Neural cell (in vitro differentiated cells): ENCODE data around the gene CCNE1. TPM values are rescaled to one million over a fixed set of nuclear protein-coding genes. Genes with fewer than 3 reads are reported as not detected.

Experiments used
- H2AFZ ChIP-seq: fragments of 200-600, 300-800 bp; sonication (generic), shearing (Covaris generic); 2 replicates; pipeline ENCODE4 v1.6.0; 2014; ENCODE audit warnings: low read depth, mild to moderate bottlenecking, antibody characterized with exemption, low read length, moderate library complexity
- H3F3A ChIP-seq: fragments of 200-600 bp; shearing (Covaris generic); 2 replicates; pipeline ENCODE4 v1.6.1; 2016; ENCODE audit warnings: mild to moderate bottlenecking, moderate library complexity, mixed read lengths, antibody characterized with exemption, low read length; ENCODE audit not compliant: insufficient read depth, poor library complexity, severe bottlenecking
- H3K27ac ChIP-seq: fragments of 200-600, 300-800 bp; sonication (generic), shearing (Covaris generic); 2 replicates; pipeline ENCODE4 v1.5.1; 2014; ENCODE audit warnings: mild to moderate bottlenecking, low read length, moderate library complexity
- H3K27me3 ChIP-seq: fragments of 300-800, 200-600 bp; sonication (generic), shearing (Covaris generic); 2 replicates; pipeline ENCODE4 v1.6.0; 2014; ENCODE audit warnings: mild to moderate bottlenecking, low read depth, low read length, moderate library complexity; ENCODE audit not compliant: insufficient read depth
- H3K36me3 ChIP-seq: fragments of 300-800, 200-600 bp; sonication (generic), shearing (Covaris generic); 2 replicates; pipeline ENCODE4 v1.5.1; 2014; ENCODE audit warnings: mild to moderate bottlenecking, antibody characterized with exemption, low read length, moderate library complexity; ENCODE audit not compliant: insufficient read depth
- H3K4me2 ChIP-seq: fragments of 300-800, 200-600 bp; sonication (generic), shearing (Covaris generic); 2 replicates; pipeline ENCODE4 v1.6.0; 2014; ENCODE audit warnings: mild to moderate bottlenecking, low read length
- H3K4me3 ChIP-seq: fragments of 300-800, 200-600 bp; sonication (generic), shearing (Covaris generic); 2 replicates; pipeline ENCODE4 v1.5.1; 2014; ENCODE audit warnings: mild to moderate bottlenecking, low read length, moderate library complexity
- H3K79me2 ChIP-seq: fragments of 200-600 bp; shearing (Covaris generic); replicated peaks from 2 replicates; pipeline ENCODE4 v1.6.0; 2014; ENCODE audit warnings: mild to moderate bottlenecking, low read length, moderate library complexity; ENCODE audit not compliant: insufficient read depth
- H3K9ac ChIP-seq: fragments of 300-800, 200-600 bp; sonication (generic), shearing (Covaris generic); 2 replicates; pipeline ENCODE4 v1.6.1; 2016; ENCODE audit warnings: mild to moderate bottlenecking, low read length, mixed read lengths
- H3K9me2 ChIP-seq: fragments of 200-600 bp; shearing (Covaris generic); 2 replicates; pipeline ENCODE4 v1.6.1; 2016; ENCODE audit warnings: mild to moderate bottlenecking, low read length, mixed read lengths; ENCODE audit not compliant: insufficient read depth
- H3K9me3 ChIP-seq: fragments of 200-600, 300-800 bp; sonication (generic), shearing (Covaris generic); 2 replicates; pipeline ENCODE4 v1.6.1; 2016; ENCODE audit warnings: mild to moderate bottlenecking, mixed run types, low read length, moderate library complexity, mixed read lengths
- H4K20me1 ChIP-seq: fragments of 200-600 bp; shearing (Covaris generic); 2 replicates; pipeline ENCODE4 v1.6.1; 2016; ENCODE audit warnings: mild to moderate bottlenecking, mixed run types; ENCODE audit not compliant: insufficient read depth
- EP300 ChIP-seq: fragments of 450-650 bp; conservative IDR thresholded peaks from 2 replicates; pipeline ENCODE4 v1.6.1; 2014; ENCODE audit warnings: antibody characterized with exemption, mild to moderate bottlenecking, moderate library complexity; ENCODE audit not compliant: poor library complexity, severe bottlenecking
- EZH2 ChIP-seq: fragments of 200-600, 300-800 bp; shearing (Covaris generic), sonication (generic); IDR thresholded peaks from 2 replicates; pipeline ENCODE4 v1.6.1; 2014; ENCODE audit warnings: antibody characterized with exemption, low read length, borderline replicate concordance, mild to moderate bottlenecking; ENCODE audit not compliant: insufficient read depth, poor library complexity, severe bottlenecking
- MXI1 ChIP-seq: fragments of 450-650 bp; conservative IDR thresholded peaks from 2 replicates; pipeline ENCODE4 v1.6.1; 2014; ENCODE audit warnings: antibody characterized with exemption, mild to moderate bottlenecking; ENCODE audit not compliant: poor library complexity, severe bottlenecking
- POLR2AphosphoS5 ChIP-seq: IDR thresholded peaks from 2 replicates; pipeline ENCODE4 v1.6.1; 2012
- RAD21 ChIP-seq: fragments of 450-650 bp; conservative IDR thresholded peaks from 2 replicates; pipeline ENCODE4 v1.6.1; 2014; ENCODE audit warnings: antibody characterized with exemption, mild to moderate bottlenecking, moderate library complexity
- REST ChIP-seq: IDR thresholded peaks from 2 replicates; pipeline ENCODE4 v1.6.1; 2012; ENCODE audit warnings: borderline replicate concordance
- SMC3 ChIP-seq: fragments of 450-650 bp; conservative IDR thresholded peaks from 2 replicates; pipeline ENCODE4 v1.6.1; 2014; ENCODE audit warnings: antibody characterized with exemption, mild to moderate bottlenecking, moderate library complexity; ENCODE audit not compliant: poor library complexity
- TAF1 ChIP-seq: IDR thresholded peaks from 2 replicates; pipeline ENCODE4 v1.6.1; 2012; ENCODE audit warnings: low read depth
- polyA plus RNA-seq: library from polyadenylated mRNA; depleted of rRNA; stranded (reverse); fragments of >200 nt; gene quantifications from 2 replicates; pipeline ENCODE4 v1.2.3, GENCODE V29; 2014
- TF ChIP-seq, protein P1 (sequence below): fragments of 450-650 bp; IDR thresholded peaks from 2 replicates; pipeline ENCODE4 v1.5.1; 2014; ENCODE audit warnings: antibody characterized with exemption, mild to moderate bottlenecking, moderate library complexity; ENCODE audit not compliant: poor library complexity, severe bottlenecking

The CCNE1 gene
- polyA plus RNA-seq, 1 donor from 2014 or later = 4.1 TPM

DNA sequence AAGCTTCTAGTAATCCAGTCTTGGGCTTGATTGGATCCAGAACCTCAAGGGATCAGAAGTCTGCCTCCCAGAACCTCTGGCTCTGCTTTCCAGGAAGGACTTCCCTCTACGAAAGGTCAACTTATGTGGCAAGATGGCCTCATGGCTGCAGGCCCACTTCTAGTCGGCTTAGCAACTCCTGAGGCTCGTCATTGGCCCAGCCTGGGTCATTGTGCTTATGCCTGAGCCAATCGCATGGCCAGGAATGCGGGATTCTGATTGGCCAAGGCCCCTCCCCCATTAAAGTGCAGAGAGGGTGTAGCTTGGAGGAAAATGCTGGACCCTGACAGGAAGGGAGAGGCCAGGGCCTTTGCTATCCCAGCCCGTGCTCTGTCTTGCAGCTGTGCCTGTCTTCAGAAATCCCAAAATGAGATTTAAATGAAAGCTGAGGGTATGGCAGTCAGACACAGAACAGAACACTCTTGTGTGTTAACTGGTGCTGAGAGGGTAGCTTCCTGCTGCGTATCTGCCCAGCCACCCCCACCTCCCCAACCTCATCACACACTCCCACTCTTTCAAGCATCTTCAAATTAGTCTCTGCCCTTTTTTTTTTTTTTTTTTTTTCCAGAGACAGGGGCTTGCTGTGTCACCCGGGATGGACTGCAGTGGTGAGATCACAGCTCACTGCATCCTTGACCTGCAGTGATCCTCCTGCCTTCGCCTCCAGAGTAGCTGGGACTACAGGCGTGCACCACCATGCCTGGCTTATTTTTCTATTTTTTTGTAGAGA lies 5.5 kb upstream of the CCNE1 start:
- H4K20me1 ChIP-seq = no peaks in the 10 kb centered on the region
- H3F3A ChIP-seq = no peaks in the 10 kb centered on the region
- no peak overlapping the region for H3K27ac ChIP-seq
- TF ChIP-seq RAD21 (no peak), SMC3 (no peak), REST (no peak), TAF1 (no peak), EZH2 (no peak), MXI1 (no peak), POLR2AphosphoS5 (no peak), EP300 (no peak)
- TF ChIP-seq, protein P1, sequence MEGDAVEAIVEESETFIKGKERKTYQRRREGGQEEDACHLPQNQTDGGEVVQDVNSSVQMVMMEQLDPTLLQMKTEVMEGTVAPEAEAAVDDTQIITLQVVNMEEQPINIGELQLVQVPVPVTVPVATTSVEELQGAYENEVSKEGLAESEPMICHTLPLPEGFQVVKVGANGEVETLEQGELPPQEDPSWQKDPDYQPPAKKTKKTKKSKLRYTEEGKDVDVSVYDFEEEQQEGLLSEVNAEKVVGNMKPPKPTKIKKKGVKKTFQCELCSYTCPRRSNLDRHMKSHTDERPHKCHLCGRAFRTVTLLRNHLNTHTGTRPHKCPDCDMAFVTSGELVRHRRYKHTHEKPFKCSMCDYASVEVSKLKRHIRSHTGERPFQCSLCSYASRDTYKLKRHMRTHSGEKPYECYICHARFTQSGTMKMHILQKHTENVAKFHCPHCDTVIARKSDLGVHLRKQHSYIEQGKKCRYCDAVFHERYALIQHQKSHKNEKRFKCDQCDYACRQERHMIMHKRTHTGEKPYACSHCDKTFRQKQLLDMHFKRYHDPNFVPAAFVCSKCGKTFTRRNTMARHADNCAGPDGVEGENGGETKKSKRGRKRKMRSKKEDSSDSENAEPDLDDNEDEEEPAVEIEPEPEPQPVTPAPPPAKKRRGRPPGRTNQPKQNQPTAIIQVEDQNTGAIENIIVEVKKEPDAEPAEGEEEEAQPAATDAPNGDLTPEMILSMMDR = no peak
- no peaks in the 10 kb centered on the region for H3K9me2 ChIP-seq
- H3K36me3 ChIP-seq = no peaks in the 10 kb centered on the region
- no peaks in the 10 kb centered on the region for H3K9me3 ChIP-seq
- no peak overlapping the region for H2AFZ ChIP-seq
- H3K9ac ChIP-seq = no peak overlapping the region
- H3K79me2 ChIP-seq = no peaks in the 10 kb centered on the region
- H3K27me3 ChIP-seq = no peaks in the 10 kb centered on the region
- no peak overlapping the region for H3K4me3 ChIP-seq
- H3K4me2 ChIP-seq = no peak overlapping the region

GRCh38 chr19:29807178-29807577 lies 4.6 kb upstream of the CCNE1 start:
- Histone ChIP-seq H3K9me2 (no peaks in the 10 kb centered on the region), H2AFZ (no peak overlapping the region), H3K4me2 (no peak overlapping the region), H3F3A (no peaks in the 10 kb centered on the region), H3K27ac (no peak overlapping the region), H3K9me3 (no peaks in the 10 kb centered on the region), H3K79me2 (no peaks in the 10 kb centered on the region), H4K20me1 (no peaks in the 10 kb centered on the region), H3K9ac (no peak overlapping the region), H3K36me3 (no peaks in the 10 kb centered on the region), H3K4me3 (no peak overlapping the region), H3K27me3 (no peaks in the 10 kb centered on the region)
- TF ChIP-seq REST (no peak), EZH2 (no peak), TAF1 (no peak), POLR2AphosphoS5 (no peak), RAD21 (no peak), MXI1 (no peak), SMC3 (no peak), EP300 (no peak)
- TF ChIP-seq, protein P1 = no peak
